GM19099 (cell line): ENCODE results near the gene DYNLT2B.

Source experiments
- POLR2A ChIP-seq: IDR thresholded peaks from 3 replicates; pipeline ENCODE4 v1.6.1; 2011; ENCODE audit warnings: low read depth; ENCODE audit not compliant: insufficient read length; ENCODE audit errors: extremely low read depth

DYNLT2B gene

DNA sequence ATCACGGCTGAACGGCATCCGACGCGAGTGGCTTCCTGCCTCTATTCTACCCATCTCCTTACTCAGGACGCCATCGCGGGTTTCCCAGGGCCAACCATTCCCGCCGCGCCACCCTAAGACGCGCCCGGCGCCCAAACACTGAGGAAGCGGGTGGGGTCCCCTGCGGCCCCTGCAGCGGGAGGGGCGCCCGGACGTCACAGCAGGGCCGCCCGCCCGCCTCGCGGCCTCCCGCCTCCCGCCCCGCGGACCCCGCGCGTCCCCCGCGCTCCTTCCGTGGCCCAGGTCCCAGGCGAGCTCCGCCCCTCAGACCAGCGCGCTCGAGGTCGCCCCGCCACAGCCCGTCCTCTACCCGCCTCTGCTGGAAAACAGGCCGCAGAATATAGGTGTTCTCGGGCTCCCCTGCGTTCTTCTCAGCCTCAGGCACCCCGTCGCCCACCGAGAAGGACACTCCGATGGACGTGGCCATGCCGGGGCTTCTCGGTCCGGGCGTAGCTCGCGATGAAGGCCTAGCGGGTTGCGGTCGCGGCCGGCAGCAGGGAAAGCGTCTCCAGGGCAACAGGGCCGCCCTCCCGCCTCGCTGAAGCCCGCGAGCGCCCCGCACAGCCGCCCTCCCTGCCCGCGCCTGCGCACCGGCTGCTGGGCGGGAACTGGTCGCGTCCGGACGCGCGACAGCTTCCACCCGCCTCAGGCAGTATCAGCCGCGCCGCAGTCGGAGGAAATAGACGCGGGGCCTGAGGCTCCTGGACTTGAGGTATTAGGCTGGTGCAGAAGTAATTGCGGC lies at the start of gene DYNLT2B:
DYNLT2B (minus strand) TSS at position 554 of the 781 bp plus-strand sequence; CDS start at position 466, 88 bp downstream.
- peak; percentile 91 for TF ChIP-seq POLR2A

DNA sequence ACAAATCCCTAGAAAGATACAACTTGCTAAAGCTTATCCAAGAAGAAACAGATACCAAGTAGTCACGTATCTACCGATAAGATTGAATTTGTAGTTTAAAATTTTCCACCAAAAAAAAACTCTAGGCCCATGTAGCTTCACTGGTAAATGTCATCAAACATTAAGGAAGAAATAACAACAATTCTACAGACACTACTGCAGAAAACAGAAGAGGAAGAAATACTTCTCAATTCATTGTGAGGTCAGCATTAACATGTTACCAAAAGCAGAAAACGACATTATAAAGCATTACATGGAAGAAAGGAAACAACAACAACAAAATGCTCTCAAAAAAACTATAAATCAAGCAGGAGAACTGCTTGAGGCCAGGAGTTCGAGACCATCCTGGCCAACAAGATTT lies 47.7 kb upstream of the DYNLT2B start:
- TF ChIP-seq POLR2A = no peak

DNA sequence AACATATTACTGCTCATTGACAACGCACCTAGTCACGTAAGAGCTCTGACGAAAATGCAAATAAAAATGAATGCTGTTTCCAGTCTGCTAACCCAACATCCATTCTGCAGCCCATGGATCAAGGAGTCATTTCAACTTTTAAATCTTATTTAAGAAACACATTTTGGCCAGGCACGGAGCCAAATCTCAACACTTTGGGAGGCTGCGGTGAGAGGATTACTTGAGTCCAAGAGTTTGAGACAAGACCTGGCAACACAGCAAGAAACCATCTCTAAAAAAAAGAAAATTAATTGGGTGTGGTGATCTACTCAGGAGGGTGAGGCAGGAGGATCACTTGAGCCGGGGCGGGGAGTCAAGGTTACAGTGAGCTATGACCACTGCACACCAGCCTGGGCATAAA lies 42.5 kb upstream of the DYNLT2B start:
- TF ChIP-seq POLR2A = no peak

DNA sequence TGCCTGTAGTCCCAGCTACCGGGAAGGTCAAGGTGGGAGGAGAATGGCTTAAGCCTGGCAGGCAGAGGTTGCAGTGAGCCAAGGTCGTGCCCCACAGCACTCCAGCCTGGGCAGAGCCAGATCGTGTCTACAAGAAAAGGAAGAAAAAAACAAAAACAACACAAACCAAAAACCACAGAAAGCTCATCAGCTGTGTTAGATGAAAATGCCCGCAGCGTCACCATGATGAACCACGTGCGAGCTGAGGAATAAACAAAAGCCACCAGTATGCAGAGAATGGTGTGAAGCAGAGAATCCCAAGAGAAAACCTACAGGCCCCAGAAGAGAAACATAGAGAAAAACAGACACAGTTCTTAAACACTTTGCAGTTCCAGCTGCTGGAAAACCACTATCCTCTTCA lies 39.9 kb upstream of the DYNLT2B start:
- no peak for TF ChIP-seq POLR2A

DNA sequence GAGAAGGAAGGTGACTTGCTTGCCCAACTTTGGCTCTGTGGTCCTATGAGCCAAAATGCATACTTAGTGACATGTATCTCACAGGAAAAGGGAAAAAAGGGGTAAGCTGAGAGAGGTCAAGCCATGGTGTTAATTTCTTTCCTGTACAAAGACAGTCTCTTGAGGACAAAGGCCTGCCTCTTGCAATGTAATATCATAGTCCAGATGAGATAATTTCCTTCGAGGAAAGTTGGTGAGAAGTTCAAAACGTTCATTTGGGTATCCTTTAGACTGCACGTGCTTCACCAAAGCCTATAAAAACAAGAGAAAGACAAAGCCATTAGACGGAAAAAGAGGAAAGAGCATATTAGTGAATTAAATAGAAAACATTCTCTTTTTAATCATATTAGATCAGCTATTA lies 38.5 kb upstream of the DYNLT2B start:
- TF ChIP-seq POLR2A = no peak

DNA sequence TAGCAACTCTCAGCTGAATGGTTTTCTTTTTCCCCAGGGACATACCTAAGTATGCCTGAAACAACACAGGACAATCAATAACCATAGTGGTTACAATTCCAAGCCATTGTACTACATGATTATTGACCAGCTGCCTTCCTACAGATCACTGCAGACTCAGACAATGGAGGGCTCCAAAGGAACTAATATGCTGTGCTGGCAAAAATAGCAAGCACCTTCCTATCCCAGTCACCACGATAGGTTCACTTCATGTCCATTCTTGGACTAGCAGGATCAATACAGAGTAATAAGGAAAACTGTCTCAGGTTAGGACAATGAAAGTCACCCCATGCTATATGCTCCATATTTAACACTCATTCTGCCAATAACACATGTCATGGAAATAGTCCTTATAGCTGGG lies 37.6 kb upstream of the DYNLT2B start:
- no peak for TF ChIP-seq POLR2A

DNA sequence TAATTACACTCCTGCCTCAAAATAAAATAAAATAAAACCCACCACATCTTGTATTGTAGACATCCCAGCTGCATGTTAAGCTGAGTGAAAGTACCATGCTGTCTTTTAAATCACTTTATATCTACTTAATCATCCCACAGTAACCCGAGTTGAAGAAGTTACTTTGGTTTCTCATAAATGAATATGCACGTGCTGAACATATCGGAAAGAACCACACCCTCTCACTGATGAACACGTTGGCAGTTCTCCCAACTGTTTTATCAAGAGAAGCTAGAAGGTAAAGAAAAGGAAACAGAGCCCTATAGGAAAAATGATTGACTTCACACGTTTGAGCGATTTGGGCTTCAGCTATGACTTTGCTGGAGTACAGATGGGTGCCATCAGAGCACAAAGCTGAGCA lies 36.1 kb upstream of the DYNLT2B start:
- no peak for TF ChIP-seq POLR2A

DNA sequence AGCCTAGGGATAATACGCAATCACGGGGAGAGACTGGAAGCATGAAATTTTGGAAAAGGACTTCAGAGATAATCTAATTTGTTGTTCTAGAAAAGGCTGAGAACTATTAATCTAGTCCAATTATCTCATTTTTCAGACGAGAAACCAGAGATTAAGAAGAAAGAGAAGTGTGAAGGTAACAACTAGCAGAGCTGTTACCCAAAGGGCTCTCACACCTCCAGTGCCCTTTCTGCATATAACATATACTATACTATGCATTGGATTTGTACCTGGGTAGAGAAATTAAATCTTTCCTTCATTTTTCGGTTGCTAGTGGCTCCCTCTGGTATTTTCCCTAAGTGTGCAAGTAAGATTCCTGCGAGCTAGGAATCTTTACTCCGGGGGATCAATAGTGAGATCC lies 33.5 kb upstream of the DYNLT2B start:
- no peak for TF ChIP-seq POLR2A

DNA sequence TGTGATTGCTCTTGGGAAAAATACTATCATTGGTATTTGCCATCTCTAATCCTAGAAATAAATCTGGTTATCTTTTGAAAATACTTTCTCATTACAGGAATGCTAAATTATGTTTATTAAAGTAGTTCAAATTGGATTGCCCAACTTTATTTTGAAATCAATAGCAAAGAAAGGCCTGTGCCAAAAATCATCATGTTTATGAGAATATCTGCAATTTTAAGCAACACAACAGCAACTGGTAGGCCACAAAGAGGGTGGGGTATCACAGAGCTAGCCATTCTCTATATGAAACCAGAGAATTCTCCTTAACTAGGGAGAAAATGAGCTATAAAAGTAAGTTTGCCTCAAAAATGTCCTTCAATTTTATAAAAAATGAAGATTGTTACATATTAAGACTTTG lies 32.0 kb upstream of the DYNLT2B start:
- no peak for TF ChIP-seq POLR2A

DNA sequence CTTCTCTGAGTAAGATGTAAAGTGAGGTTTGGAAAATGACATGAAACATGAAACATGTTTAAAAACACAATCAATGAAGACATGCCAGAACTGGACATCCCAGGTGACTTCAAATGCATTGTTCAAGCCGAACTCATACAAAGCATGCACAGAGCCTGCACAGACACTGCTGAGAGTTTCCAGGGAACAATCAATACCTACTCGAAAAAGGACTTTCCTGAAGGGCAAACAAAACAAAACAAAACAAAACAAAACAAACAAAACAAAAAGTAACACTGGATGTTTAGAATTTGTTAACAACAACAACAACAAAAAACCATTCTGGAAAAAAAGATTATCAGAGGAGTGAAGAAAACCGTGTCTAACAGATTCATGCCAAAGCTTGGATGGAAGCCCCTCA lies 30.7 kb upstream of the DYNLT2B start:
- TF ChIP-seq POLR2A = no peak

DNA sequence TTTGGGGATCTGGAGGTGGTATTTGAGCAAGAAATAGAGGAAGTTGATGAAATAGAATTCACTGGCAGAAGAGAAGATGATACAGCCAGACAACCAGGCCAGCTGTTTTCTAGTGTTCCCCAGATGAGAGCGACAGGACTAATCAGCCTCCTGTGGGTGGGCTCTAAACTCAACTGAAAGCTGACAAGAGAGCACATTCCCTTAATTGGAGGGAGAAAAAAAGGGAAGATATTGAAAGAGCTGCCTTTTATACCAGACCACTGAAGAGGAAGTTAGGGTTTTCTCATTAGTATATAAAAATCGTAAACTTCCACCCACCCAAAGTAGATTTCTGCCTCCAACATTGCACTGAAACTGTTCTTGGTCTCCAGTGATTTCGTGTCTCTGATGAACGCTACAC lies 26.6 kb upstream of the DYNLT2B start:
- TF ChIP-seq POLR2A = no peak

DNA sequence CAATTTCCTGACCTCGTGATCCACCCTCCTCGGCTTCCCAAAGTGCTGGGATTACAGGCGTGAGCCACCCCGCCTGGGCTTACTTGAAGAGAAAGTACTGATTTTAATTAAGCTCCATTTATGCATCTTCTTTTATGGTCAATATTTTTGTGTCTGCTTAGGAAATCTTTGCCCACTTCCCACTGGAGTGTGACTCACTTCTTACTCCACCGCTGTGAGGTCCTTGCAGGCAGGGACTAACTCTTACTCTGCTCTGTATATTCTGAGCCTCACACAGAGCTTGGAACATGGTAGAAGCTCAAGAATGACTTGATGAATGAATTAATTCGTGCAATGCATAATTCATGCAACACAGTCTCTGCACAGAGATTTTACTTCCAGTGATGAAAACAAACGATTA lies 23.1 kb upstream of the DYNLT2B start:
- TF ChIP-seq POLR2A = no peak

DNA sequence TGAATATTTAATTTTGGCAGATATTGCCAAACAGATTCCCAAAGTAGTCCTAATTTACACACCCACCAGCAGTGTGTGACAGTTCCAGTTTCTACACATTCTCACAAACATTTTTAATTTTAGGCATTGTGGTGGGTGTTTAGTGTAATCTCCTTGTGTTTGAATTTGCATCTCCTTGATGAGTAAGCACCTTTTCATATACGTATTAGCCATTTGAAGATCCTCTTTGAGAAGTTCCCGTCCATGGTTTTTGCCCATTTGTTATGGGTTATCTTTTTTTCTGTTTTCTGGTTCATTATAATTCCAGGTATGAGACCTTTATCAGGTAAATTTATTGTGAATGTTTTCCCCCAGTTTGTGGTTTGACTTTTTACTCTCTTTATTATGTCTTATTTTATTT lies 22.4 kb upstream of the DYNLT2B start:
- no peak for TF ChIP-seq POLR2A

DNA sequence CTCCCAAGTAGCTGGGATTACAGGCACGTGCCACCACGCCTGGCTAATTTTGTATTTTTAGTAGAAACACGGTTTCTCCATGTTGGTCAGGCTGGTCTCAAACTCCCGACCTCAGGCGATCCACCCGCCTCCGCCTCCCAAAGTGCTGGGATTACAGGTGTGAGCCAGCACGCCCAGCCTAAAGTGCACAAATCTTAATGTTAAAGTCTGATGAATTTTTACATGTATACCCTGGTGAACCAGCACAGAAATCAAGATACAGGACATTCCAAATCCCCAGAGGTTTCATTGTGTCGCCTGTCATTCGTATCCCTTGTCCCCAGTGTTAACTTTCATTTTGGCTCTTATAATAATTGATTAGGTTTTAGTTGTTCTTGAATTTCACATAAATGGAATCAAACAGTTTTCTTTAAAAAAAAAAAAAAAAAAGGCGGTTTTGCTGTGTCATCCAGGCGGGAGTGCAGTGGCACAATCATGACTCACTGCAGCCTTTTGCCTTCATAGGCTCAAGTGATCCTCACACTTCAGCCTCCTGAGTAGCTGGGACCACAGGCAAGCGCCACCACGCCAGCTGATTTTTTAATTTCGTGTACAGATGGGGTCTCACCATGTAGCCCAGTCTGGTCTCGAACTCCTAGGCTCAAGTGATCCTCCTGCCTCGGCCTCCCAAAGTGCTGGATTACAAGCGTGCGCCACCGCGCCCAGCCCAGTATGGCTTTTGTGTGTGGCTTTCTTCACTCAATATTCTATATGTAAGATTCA lies 21.6 kb upstream of the DYNLT2B start:
- no peak for TF ChIP-seq POLR2A

DNA sequence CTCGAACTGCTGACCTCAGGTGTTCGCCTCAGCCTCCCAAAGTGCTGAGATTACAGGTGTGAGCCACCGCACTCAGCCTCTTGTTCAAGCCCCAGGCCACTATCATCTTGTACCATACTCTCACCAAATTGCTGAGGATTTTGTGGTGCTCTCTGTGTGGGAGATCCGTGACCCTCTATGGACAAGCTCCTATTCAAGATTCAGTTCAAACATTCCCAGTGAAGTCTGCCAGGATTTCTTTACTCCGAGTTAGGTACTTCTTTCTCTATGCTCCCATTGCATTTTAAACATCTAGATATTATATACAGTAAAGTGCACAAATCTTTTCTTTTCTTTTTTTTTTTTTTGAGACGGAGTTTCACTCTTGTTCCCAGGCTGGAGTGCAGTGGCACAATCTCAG lies 21.0 kb upstream of the DYNLT2B start:
- TF ChIP-seq POLR2A = no peak
